Lower leg skin (tissue), 3 donors: ENCODE measurements around the gene NPIPA1.
"Not testable (repeated sequence)": the region's sequence is repeated elsewhere in the genome, so short reads cannot be mapped to it uniquely, and the experiment has no call there.

Experiments
- CTCF ChIP-seq, 3 donors: fragments of 450-650 bp; IDR thresholded peaks; one replicate each; pipeline ENCODE4 v1.5.1; 2016; ENCODE audit warnings: antibody characterized with exemption in 3 of 3, mild to moderate bottlenecking in 3 of 3, moderate library complexity in 2 of 3
- POLR2A ChIP-seq, 2 donors: fragments of 450-650 bp; IDR thresholded peaks; one replicate each; pipeline ENCODE4 v1.6.1; 2016 to 2017; ENCODE audit warnings: antibody characterized with exemption in 2 of 2, mild to moderate bottlenecking in 1 of 2, moderate library complexity in 1 of 2

- TF ChIP-seq CTCF, POLR2A (IDR thresholded peaks at IDR 0.05): not testable (repeated sequence)
Observed at GRCh38 chr16:14999845-15000244, 62.6 kb downstream of the NPIPA1 start.
